Skin epidermis (tissue), 12 donors: ENCODE results near the gene UQCR10.

Experiments
- H3K27ac ChIP-seq, 21 experiments: fragments of 200-600 bp; sonication (generic) in 11 of 21; one replicate each; pipeline ENCODE4 v1.5.0; 2020; ENCODE audit warnings: mild to moderate bottlenecking in 3 of 21, inconsistent platforms in 2 of 21, moderate library complexity in 2 of 21
- H3K4me3 ChIP-seq, 7 experiments: fragments of 200-600 bp; sonication (generic) in 2 of 7; one replicate each; pipeline ENCODE4 v1.5.0; 2020; ENCODE audit warnings: inconsistent platforms in 2 of 7, mild to moderate bottlenecking in 2 of 7, moderate library complexity in 1 of 7

Gene UQCR10

DNA sequence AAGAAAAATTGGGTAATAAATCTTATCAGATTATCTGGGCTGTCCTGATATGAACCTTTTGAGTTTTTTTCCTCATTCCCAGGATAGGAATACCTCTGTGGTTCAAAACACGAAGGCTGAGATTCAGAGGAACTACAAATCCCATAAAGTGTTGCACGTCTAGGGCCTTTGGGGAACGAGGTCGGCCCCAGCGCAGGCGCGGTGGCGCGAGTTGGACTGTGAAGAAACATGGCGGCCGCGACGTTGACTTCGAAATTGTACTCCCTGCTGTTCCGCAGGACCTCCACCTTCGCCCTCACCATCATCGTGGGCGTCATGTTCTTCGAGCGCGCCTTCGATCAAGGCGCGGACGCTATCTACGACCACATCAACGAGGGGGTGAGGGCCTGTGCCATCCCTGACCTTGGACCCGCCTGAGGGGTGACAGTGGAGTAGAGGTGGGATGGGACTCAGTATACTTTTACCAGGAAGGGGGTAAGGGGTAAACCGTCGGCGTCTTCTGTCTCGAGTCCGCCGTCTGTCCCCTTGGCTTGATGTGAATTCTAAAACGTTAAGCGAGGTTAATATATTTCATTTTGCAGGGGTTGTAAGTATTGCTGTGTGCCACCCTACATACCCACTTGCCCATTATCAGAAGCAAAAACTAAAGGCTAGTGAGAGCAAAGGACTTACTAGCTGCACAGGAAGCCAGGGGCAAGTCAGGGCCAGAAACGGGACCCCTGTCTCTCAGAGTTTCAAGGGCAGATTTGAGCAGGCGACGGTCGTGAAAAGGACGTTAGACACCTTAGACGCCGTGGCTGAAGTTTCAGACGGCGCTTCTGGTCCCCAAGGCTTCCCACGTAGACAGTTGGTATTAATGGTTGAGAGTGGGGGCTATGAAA, at the start of gene UQCR10:
Gene UQCR10 (plus strand): TSS at position 199 of the 881 bp plus-strand sequence. CDS start 30 bp downstream, at position 229.
- Histone ChIP-seq H3K27ac (peak within 1 kb of the TSS; percentile 27 to 96 (median 92)), H3K4me3 (peak within 1 kb of the TSS; percentile 67 to 97 (median 84))

DNA sequence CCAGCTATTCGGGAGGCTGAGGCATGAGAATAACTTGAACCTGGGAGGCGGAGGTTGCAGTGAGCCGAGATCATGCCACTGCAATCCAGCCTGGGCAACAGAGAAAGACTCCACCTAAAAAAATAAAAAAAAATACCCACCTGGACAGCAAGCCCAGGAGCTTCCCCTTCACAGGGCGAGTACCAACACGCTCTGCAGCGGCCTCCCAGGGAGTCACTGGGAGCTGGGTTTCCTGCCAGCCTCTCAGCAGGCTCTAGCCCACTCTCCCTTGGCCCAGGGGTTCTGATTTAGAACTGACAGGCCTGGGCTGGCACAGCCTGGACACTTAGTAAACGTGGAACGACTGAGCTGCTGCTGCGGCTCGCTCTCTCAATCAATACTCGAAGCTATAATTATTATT, 49.4 kb upstream of the UQCR10 start:
- Histone ChIP-seq H3K27ac (no peak overlapping the region), H3K4me3 (no peak overlapping the region)

- Histone ChIP-seq H3K4me3 (no peak overlapping the region), H3K27ac (no peak overlapping the region)
Measured at GRCh38 chr22:29718949-29719898, 47.9 kb upstream of the UQCR10 start.

DNA sequence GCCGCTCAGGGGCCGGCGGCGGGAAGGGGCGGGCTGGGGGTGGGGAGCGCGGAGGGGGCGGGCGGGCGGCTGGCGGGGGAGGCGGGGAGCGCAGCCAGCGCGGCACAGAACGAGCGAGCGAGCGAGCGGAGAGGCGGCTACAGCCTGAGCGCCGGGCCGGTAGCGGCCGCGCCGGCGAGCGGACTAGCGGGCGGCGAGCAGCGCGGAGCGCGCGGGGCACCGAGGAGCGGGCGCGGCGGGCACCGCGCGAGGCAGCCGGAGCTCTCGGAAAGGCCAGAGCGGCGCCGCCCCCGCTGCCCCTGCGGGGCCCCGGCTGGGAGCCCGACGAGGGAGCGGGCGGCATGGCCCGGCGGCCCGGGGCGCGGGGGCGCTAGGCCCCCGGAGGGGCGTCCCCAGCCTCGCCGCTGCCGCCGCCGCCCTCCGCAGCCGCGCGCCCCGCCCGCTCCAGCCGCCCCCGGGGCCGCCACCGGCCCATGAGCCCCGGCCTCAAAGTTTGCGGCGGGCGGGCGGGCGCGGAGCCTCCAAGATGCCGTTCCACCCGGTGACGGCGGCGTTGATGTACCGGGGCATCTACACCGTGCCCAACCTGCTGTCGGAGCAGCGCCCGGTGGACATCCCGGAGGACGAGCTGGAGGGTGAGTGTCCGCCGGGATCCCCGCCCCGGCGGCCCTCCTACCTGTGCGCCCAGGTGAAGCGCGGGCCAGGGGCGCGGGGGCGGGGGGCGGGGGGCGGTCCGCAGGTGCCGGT, 47.1 kb upstream of the UQCR10 start, which contains the start of gene CABP7:
Gene CABP7 (plus strand): TSS at position 105 of the 747 bp plus-strand sequence. CDS start 422 bp downstream, at position 527.
- no peak within 1 kb of the TSS for H3K27ac ChIP-seq
- peak within 1 kb of the TSS in 2 of 7 experiments; percentile 9 to 10 for H3K4me3 ChIP-seq

DNA sequence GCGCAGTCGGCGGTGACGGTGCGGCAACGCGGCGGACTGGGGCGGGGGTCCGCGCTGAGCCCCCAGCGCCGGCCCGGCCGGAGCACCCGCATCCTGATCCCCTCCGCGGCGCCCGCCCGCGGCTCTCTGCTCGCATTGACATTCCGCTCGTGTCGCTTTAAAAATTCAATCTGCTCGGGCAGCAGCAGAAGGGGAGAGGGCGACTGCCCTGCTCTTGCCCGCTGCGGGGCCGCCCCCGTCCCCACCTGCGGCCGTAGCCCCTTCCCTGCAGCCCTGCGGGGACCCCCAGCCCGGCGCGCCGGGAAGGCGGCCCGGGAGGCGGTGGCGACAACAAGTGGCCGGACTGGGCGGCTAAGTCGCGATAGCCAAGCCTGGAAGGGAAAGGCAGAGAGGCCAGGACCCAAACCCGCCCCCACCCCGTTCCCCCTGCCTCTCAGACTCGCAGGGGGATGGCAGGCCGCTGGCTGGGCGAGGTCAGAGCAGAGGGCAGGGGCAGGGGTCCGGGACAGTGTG, 46.3 kb upstream of the UQCR10 start:
- no peak overlapping the region for H3K27ac ChIP-seq

GRCh38 chr22:29722151-29722550, 45.0 kb upstream of the UQCR10 start:
- no peak overlapping the region for H3K4me3 ChIP-seq
- no peak overlapping the region for H3K27ac ChIP-seq

More for the DNA sequence above, 46.3 kb upstream of the UQCR10 start:
- peak overlapping the region in 2 of 7 experiments; percentile 9 to 10 for H3K4me3 ChIP-seq

GRCh38 chr22:29722587-29722986, 44.6 kb upstream of the UQCR10 start:
- Histone ChIP-seq H3K27ac (no peak overlapping the region), H3K4me3 (no peak overlapping the region)

- Histone ChIP-seq H3K4me3 (no peak overlapping the region), H3K27ac (no peak overlapping the region)
Measured at GRCh38 chr22:29723766-29724165, 43.4 kb upstream of the UQCR10 start.

- no peak overlapping the region for H3K4me3 ChIP-seq
- H3K27ac ChIP-seq, result no peak overlapping the region
Measured at GRCh38 chr22:29724843-29725242, 42.3 kb upstream of the UQCR10 start.

DNA sequence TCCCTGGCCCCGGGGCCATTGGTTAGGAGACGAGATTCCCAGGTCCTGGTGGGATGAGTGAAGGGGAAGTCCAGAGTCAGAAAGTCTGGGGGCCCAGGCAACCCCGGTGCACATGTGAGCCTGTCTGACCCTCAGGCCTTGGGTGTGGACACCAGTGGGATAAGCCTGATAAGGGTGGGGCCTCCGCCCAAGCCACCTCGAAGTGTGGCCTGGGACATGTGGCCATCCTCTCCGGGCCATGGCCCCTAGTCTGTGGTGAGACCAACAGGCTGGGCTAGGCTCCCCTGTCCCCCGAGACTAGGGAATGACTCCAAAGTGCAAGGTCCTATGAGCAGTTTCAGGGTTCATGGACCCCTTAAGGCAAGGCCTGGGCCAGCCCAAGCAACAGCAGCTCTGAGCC, 41.1 kb upstream of the UQCR10 start:
- Histone ChIP-seq H3K4me3 (no peak overlapping the region), H3K27ac (no peak overlapping the region)

DNA sequence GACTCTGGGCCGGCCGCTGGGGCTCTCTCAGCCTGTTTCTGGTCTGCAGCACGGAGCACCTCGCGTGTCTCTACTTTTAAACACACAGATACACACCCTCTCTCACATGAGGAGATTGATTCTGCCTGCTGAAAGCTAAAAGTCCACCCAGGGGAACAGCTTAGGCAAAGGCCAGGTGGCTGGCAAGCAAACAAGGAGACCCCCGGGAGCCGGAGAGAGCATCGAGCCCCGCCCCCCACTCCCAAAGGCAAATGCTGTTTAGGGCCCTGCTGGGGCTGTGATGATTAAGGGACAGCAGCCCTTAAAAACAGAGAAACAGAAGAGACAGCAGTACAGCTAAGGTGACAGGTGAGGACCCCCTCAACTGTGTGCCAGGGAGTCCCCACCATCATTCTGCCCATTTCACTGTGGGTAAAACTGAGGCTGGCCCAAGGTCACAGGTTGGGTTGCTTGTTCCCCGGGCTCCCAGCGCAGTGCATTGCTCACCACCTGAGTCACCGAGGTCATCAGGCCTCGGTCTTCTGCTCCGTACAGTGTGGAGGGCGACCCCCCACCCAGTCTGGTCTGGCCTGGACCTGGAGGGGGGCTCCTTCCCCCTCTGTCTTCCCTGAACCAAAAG, 40.5 kb upstream of the UQCR10 start:
- Histone ChIP-seq H3K4me3 (no peak overlapping the region), H3K27ac (no peak overlapping the region)

DNA sequence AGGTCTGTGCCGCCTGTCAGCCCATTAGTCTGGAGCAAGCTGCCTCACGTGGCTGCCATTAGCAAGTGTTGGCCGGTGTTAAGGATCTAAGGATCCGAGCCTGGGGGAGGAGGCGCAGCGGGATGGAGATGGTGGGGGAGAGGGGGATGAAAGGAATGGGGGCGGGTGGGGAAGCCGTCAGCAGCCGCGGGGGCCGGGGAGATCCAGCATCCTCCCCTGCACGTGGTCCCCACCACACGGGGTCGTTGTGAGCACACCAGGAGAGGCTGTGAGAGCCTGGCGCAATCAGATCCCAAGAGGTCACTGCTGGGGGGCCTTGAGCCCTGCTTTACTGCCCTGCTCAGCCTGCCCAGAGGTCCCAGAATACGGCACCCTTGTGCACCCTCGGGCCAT, 40.0 kb upstream of the UQCR10 start:
- H3K4me3 ChIP-seq, result no peak overlapping the region
- no peak overlapping the region for H3K27ac ChIP-seq

GRCh38 chr22:29729161-29729560, 38.0 kb upstream of the UQCR10 start:
- Histone ChIP-seq H3K4me3 (no peak overlapping the region), H3K27ac (no peak overlapping the region)

DNA sequence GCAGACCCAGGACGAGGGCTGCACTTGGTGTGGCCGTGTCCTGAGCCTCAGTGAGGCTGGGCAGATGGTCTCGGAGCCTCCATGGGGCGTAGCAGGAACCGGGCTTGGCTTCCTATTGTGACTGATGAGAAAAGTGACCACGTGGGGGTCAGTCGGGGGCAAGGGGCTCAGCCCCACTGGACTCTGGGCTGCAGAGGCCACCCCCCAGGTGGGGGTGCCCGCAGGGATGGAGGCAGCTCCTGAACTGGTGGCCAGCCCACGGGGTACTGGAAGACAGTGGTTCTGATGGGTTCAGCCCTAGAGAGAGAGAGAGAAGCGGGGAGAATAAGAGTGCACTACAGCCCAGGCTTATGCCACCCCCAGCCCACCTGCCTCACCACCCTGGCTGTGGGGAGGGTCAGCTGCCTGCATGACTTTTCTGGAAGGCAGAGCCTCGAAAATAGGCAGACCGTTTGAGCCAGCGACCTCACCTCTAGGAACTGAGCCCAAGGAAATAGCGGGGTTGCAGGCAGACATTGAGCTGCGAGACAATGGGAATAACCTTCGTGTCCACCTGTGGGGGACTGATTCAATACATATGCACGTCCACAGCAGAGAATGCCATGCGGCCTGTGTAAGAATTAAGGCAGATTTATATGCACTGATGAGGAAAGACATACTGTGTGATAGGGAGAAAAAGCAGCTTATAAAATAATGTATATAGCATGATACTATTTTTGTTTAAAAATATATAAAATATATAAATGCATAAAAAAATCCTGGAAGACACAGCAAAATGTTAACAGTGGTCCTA, 35.9 kb upstream of the UQCR10 start:
- no peak overlapping the region for H3K4me3 ChIP-seq
- H3K27ac ChIP-seq, result no peak overlapping the region

DNA sequence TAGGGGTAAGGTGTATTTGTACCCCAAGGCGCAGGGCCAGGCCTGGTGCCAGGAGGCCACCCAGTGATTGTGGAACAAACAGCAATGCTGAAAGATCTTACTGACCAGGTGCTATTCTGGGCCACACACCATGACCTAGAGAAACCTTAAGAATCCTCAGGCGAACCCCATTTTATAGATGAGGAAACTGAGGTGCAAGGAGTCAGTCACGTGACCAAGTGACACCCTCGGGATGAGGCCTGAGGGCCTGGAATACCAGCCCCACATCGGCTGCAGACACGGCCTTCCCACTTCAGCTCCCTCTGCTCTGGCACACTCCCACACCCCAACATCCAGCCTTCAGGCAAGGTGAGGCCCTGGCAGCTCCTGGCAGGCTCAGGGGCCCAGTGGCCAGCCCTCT, 34.3 kb upstream of the UQCR10 start:
- Histone ChIP-seq H3K27ac (no peak overlapping the region), H3K4me3 (no peak overlapping the region)

DNA sequence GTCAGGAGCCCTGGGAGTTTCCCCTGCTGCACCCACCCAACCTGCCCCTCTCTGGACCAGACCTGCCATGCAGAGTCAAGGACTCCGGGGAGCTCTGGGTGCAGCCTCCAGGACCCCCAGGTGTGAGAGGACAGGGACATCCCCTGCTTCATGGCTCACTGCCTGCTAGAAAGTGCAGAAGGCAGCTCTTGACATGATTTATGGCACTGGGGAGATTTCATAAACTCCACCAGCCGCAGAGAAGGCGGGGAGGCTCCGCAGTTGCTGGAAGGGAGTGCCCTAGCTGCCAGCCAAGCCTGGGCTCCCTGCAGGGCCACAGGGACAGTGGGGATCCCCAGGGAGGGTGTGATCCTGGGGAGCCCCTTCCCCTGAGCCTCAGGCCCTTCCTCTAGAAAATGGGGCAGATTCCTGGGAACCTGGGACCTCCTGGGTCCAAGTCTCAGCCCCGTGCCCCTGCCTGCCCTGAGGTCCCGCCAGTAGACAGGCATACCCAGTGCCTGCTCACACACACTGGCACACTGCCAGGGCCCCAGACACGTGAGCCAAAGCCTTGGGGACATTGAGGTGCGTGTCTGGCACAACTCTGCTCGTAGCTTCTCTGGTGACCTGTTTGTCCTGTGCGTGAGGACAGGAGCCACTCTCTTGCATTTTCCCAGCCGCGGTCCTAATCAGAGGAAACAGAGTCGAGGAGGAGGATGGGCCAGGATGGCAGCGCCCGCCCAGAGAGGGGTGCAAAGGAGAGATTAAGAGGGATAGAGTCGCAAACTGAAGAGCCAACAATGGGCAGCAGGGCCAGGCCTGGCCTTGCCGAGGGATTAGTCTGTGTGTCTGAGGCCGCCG, 33.6 kb upstream of the UQCR10 start:
- no peak overlapping the region for H3K27ac ChIP-seq
- H3K4me3 ChIP-seq, result no peak overlapping the region

- Histone ChIP-seq H3K4me3 (no peak overlapping the region), H3K27ac (no peak overlapping the region)
Measured at GRCh38 chr22:29734406-29734805, 32.8 kb upstream of the UQCR10 start.
